GM12864 (cell line): Measurements from ENCODE around the gene LIMK2.

ENCODE experiments used
- DNase-seq: peaks from one replicate; pipeline ENCODE4 v3.0.0-alpha.2; 2011; ENCODE audit warnings: low read depth
- H3K4me3 ChIP-seq: 2 replicates; pipeline ENCODE4 v1.5.1; 2011; ENCODE audit warnings: mild to moderate bottlenecking, low read depth, low read length, control low read depth
- TF ChIP-seq, protein P1 (sequence below): IDR thresholded peaks from 2 replicates; pipeline ENCODE4 v1.5.1; 2011; ENCODE audit warnings: low read depth, mild to moderate bottlenecking, moderate library complexity, low read length, control low read depth, inconsistent platforms; ENCODE audit errors: missing control alignments

The LIMK2 gene

GRCh38 chr22:31272522-31273446, 60.7 kb downstream of the LIMK2 start:
- no peak overlapping the region for H3K4me3 ChIP-seq

DNA sequence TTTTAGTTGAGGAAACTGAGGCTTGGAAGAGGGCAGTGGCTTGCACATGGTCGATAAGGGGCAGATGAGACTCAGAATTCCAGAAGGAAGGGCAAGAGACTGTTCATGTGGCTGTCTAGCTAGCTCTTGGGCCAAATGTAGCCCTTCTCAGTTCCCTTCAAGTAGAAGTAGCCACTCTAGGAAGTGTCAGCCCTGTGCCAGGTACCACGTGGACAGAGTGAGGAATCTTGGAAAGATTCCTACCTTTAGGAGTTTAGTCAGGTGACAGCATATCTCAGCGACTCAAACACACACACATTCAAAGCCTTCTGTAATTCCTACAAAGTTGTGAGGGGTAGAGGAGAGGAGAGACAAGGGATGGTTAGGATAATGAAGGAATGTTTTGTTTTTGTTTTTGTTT, 61.9 kb downstream of the LIMK2 start:
- no peak overlapping the region for H3K4me3 ChIP-seq
- no peak for DNase-seq
- TF ChIP-seq, protein P1, sequence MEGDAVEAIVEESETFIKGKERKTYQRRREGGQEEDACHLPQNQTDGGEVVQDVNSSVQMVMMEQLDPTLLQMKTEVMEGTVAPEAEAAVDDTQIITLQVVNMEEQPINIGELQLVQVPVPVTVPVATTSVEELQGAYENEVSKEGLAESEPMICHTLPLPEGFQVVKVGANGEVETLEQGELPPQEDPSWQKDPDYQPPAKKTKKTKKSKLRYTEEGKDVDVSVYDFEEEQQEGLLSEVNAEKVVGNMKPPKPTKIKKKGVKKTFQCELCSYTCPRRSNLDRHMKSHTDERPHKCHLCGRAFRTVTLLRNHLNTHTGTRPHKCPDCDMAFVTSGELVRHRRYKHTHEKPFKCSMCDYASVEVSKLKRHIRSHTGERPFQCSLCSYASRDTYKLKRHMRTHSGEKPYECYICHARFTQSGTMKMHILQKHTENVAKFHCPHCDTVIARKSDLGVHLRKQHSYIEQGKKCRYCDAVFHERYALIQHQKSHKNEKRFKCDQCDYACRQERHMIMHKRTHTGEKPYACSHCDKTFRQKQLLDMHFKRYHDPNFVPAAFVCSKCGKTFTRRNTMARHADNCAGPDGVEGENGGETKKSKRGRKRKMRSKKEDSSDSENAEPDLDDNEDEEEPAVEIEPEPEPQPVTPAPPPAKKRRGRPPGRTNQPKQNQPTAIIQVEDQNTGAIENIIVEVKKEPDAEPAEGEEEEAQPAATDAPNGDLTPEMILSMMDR: no peak

More at GRCh38 chr22:31272522-31273446, 60.7 kb downstream of the LIMK2 start:
- no peak for DNase-seq
- TF ChIP-seq, protein P1: peak; percentile 74

GRCh38 chr22:31275018-31275417, 62.9 kb downstream of the LIMK2 start:
- H3K4me3 ChIP-seq: no peak overlapping the region
- DNase-seq: no peak
- TF ChIP-seq, protein P1: no peak

DNA sequence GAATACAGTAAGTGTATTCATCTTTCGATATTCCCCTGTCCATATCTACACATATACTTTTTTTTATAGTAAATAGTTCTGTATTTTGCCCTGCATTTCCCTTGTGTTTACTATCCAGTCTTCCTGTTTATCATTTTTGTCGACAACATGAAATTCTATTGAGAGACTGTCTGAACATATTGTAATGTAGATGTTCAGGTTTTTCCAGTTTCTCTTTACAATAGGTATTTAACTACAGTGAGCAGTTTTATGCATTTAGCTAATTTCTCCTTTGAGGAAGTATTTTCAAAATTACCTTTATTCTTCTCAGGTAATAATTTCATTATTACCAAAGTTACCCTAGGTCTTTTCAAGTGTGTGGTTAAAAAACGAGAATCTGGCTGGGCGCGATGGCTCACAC, 63.5 kb downstream of the LIMK2 start:
- no peak overlapping the region for H3K4me3 ChIP-seq
- TF ChIP-seq, protein P1: no peak
- DNase-seq: no peak

- no peak for DNase-seq
- TF ChIP-seq, protein P1: no peak
- no peak overlapping the region for H3K4me3 ChIP-seq
Observed at GRCh38 chr22:31276426-31277167, 64.5 kb downstream of the LIMK2 start.

DNA sequence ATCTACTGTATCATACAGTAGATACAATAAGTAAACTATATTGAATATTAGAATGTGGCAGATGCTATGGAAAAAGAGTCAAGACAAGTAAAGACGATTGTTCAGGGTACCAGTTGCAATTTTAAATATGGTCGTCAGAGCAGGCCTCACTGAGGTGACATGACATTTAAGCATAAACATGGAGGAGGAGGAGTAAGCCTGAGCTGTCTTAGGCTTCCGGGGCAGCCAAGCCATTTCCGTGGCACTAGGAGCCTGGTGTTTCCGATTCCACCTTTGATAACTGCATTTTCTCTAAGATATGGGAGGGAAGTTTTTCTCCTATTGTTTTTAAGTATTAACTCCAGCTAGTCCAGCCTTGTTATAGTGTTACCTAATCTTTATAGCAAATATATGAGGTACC, 65.6 kb downstream of the LIMK2 start:
- TF ChIP-seq, protein P1: no peak
- no peak for DNase-seq
- no peak overlapping the region for H3K4me3 ChIP-seq
